OCI-LY3 (cell line): ENCODE measurements around the gene CPLANE2.
"Not testable (repeated sequence)": the region's sequence is repeated elsewhere in the genome, so short reads cannot be mapped to it uniquely, and the experiment has no call there.

Experiments used
- H2AFZ ChIP-seq: fragments of 200-600, 300-600 bp; shearing (Covaris generic); 2 replicates; pipeline ENCODE4 v1.6.0; 2014; ENCODE audit warnings: antibody characterized with exemption, low read depth, low read length
- H3K27ac ChIP-seq: fragments of 200-600, 300-600 bp; sonication (generic); 2 replicates; pipeline ENCODE4 v1.5.1; 2014; ENCODE audit warnings: mild to moderate bottlenecking, low read length, moderate library complexity, mixed read lengths
- H3K27me3 ChIP-seq: fragments of 200-600, 300-600 bp; sonication (generic); 2 replicates; pipeline ENCODE4 v1.6.1; 2014; ENCODE audit warnings: low read depth, low read length, mixed read lengths
- H3K36me3 ChIP-seq: fragments of 200-600, 300-600 bp; sonication (generic); replicated peaks from 2 replicates; pipeline ENCODE3; 2014; ENCODE audit warnings: low read depth, low read length, mixed read lengths
- H3K4me1 ChIP-seq: fragments of 300-600, 200-600 bp; sonication (generic); 2 replicates; pipeline ENCODE4 v1.6.1; 2014; ENCODE audit warnings: low read length, mixed read lengths
- H3K4me2 ChIP-seq: fragments of 200-600, 300-600 bp; sonication (generic); 2 replicates; pipeline ENCODE4 v1.6.1; 2014; ENCODE audit warnings: low read length, mixed read lengths
- H3K4me3 ChIP-seq: fragments of 300-600, 200-600 bp; sonication (generic); 2 replicates; pipeline ENCODE4 v1.5.1; 2014; ENCODE audit warnings: antibody characterized with exemption, mild to moderate bottlenecking, low read length, moderate library complexity
- H3K79me2 ChIP-seq: fragments of 300-600, 200-600 bp; shearing (Covaris generic); 2 replicates; pipeline ENCODE4 v1.6.1; 2014; ENCODE audit warnings: mild to moderate bottlenecking, low read length, mixed read lengths
- H3K9ac ChIP-seq: fragments of 300-600, 200-600 bp; shearing (Covaris generic); 2 replicates; pipeline ENCODE4 v1.6.0; 2014; ENCODE audit warnings: mild to moderate bottlenecking, low read length, moderate library complexity
- H3K9me3 ChIP-seq: fragments of 200-600, 300-600 bp; shearing (Covaris generic); 2 replicates; pipeline ENCODE4 v1.6.1; 2014; ENCODE audit warnings: low read length, mixed read lengths; ENCODE audit not compliant: insufficient read depth
- H4K20me1 ChIP-seq: fragments of 200-600, 300-600 bp; sonication (generic); 2 replicates; pipeline ENCODE4 v1.6.1; 2016; ENCODE audit warnings: low read length, mixed read lengths; ENCODE audit not compliant: insufficient read depth
- EZH2phosphoT487 ChIP-seq: fragments of 200-600 bp; shearing (Covaris generic); IDR thresholded peaks from 2 replicates; pipeline ENCODE4 v1.6.1; 2018; ENCODE audit warnings: antibody characterized with exemption, mixed run types, low read depth
- TF ChIP-seq, protein P1 (sequence below): fragments of 200-600, 300-600 bp; sonication (generic); IDR thresholded peaks from 2 replicates; pipeline ENCODE4 v1.5.1; 2014; ENCODE audit warnings: antibody characterized with exemption, low read length, low read depth

CPLANE2 gene

DNA sequence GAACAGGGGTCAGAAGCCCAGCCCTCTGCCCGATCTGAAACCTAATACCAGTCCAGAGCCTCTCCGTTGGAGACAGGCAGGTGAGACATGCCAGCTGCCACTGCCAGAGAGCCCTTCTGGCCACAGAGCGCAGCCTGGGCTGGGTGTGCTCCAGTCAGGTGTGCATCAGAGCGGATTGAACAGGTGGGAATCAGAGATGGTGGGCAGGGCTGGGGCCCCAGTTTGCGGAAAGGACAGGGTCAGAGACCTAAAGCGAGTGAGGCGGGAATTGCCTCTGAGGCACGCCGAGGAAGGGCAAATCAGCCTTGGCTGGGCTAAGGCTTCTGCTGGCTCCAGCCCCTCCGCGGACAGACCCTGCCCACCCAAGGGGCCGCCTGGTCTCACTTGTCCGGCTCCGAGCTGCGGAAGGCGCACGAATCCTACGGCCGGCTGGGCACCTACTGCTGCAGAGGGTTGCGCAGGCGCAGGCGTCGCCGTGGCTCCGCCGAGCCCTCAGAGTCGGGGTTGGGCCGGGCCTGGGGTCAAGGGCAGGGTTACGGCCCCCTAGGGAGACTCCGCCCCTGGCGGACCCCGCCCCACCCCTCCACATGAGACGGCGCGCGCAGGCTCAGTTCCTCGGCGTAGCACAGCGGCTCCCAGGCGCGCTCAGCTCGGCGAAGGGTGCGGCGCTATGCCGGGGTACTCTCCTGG lies 10.3 kb downstream of the CPLANE2 start:
- Histone ChIP-seq H3K79me2 (no peaks in the 10 kb centered on the region), H3K36me3 (no peaks in the 10 kb centered on the region), H3K9me3 (no peaks in the 10 kb centered on the region), H3K4me3 (no peak overlapping the region), H3K27me3 (no peaks in the 10 kb centered on the region), H3K27ac (no peak overlapping the region), H3K9ac (no peak overlapping the region), H2AFZ (no peak overlapping the region), H3K4me2 (no peak overlapping the region), H3K4me1 (no peaks in the 10 kb centered on the region), H4K20me1 (no peaks in the 10 kb centered on the region)
- TF ChIP-seq, protein P1, sequence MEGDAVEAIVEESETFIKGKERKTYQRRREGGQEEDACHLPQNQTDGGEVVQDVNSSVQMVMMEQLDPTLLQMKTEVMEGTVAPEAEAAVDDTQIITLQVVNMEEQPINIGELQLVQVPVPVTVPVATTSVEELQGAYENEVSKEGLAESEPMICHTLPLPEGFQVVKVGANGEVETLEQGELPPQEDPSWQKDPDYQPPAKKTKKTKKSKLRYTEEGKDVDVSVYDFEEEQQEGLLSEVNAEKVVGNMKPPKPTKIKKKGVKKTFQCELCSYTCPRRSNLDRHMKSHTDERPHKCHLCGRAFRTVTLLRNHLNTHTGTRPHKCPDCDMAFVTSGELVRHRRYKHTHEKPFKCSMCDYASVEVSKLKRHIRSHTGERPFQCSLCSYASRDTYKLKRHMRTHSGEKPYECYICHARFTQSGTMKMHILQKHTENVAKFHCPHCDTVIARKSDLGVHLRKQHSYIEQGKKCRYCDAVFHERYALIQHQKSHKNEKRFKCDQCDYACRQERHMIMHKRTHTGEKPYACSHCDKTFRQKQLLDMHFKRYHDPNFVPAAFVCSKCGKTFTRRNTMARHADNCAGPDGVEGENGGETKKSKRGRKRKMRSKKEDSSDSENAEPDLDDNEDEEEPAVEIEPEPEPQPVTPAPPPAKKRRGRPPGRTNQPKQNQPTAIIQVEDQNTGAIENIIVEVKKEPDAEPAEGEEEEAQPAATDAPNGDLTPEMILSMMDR, result no peak
- TF ChIP-seq EZH2phosphoT487, result no peak

DNA sequence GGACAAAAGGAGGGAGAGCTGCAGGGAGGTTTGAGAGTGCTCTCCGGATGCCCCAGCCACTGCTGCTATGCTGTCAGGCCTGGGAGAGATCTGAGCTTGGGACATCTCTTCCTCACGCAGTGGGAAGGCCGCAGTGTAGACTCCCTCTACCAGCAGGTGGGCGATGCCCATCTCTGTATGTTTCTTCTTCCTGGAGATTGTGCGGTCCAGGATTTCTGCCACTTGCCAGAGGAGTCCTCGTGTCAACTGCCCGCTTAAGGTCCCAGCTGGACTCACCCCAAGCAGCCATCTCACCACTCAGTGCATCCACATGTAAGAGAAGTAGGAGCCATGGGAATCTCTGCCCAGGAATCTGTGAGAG lies 10.9 kb downstream of the CPLANE2 start:
- no peak overlapping the region for H3K4me2 ChIP-seq
- no peak overlapping the region for H2AFZ ChIP-seq
- TF ChIP-seq EZH2phosphoT487, result no peak
- no peaks in the 10 kb centered on the region for H3K27me3 ChIP-seq
- H3K9ac ChIP-seq, result no peak overlapping the region
- H3K9me3 ChIP-seq, result no peaks in the 10 kb centered on the region
- H3K79me2 ChIP-seq, result no peaks in the 10 kb centered on the region
- no peak overlapping the region for H3K27ac ChIP-seq
- no peaks in the 10 kb centered on the region for H3K36me3 ChIP-seq
- H4K20me1 ChIP-seq, result no peaks in the 10 kb centered on the region
- no peak overlapping the region for H3K4me3 ChIP-seq
- no peaks in the 10 kb centered on the region for H3K4me1 ChIP-seq

DNA sequence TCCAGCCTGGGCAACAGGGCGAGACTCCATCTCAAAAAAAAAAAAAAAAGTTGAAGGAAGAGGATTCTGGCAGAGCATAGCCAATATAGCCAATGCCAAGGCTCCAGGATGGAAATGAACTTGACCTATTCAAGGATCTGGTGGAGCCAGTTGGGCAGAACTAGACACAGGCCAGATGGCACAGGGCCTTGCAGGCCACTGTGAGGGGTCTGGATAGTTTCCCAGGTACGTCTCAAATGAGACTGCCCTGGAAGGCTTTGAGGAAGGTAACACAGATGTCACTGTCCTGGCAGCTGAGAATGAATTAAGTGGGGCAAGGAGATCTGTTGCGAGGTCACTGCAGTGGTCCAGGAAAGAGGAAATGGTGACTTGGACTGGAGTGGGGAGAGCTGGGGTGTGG lies 12.5 kb downstream of the CPLANE2 start:
- H3K4me3 ChIP-seq, result no peak overlapping the region
- H3K79me2 ChIP-seq, result no peaks in the 10 kb centered on the region
- H3K4me2 ChIP-seq, result no peak overlapping the region
- no peaks in the 10 kb centered on the region for H4K20me1 ChIP-seq
- no peak overlapping the region for H2AFZ ChIP-seq
- no peaks in the 10 kb centered on the region for H3K9me3 ChIP-seq
- H3K27ac ChIP-seq, result no peak overlapping the region
- no peak overlapping the region for H3K9ac ChIP-seq
- no peaks in the 10 kb centered on the region for H3K4me1 ChIP-seq
- no peaks in the 10 kb centered on the region for H3K27me3 ChIP-seq
- TF ChIP-seq, protein P1, result no peak
- no peak for TF ChIP-seq EZH2phosphoT487
- H3K36me3 ChIP-seq, result no peaks in the 10 kb centered on the region

DNA sequence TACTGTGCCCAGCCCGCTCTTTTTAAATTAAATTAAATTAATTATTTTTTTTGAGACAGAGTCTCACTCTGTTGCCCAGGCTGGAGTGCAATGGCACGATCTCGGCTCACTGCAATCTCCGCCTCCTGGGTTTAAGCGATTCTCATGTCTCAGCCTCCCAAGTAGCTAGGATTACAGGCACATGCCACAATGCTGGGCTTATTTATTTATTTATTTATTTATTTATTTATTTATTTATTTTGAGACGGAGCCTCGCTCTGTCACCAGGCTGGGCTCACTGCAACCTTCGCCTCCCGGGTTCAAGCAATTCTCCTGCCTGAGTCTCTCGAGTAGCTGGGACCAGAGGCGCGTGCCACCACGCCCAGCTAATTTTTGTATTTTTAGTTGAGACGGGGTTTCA lies 14.3 kb downstream of the CPLANE2 start:
- not testable (repeated sequence) for H3K4me2 ChIP-seq, H3K4me3 ChIP-seq, H2AFZ ChIP-seq, H3K27me3 ChIP-seq, H3K79me2 ChIP-seq, H3K9ac ChIP-seq, H4K20me1 ChIP-seq, H3K9me3 ChIP-seq, H3K36me3 ChIP-seq, H3K27ac ChIP-seq, H3K4me1 ChIP-seq

DNA sequence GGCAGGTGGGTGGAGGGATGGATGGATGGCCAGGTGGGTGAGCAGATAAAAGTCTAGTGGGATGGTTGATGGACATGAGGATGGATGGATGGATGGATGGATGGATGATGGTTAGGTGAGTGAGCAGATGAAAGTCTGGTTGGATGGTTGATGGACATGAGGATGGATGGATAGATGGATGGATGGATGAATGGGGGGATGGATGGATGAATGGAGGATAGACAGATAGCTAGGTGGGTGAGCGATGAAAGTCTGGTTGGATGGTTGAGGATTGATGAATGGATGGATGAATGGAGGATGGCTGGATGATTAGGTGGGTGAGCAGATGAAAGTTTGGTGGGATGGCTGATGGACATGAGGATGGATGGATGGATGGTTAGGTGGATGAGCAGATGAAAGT lies 15.5 kb downstream of the CPLANE2 start:
- no peak overlapping the region for H3K4me2 ChIP-seq
- no peaks in the 10 kb centered on the region for H3K36me3 ChIP-seq
- no peak for TF ChIP-seq EZH2phosphoT487
- TF ChIP-seq, protein P1, result no peak
- no peak overlapping the region for H3K4me3 ChIP-seq
- H3K4me1 ChIP-seq, result no peaks in the 10 kb centered on the region
- no peak overlapping the region for H3K27ac ChIP-seq
- no peak overlapping the region for H3K9ac ChIP-seq
- H3K79me2 ChIP-seq, result no peaks in the 10 kb centered on the region
- no peaks in the 10 kb centered on the region for H3K9me3 ChIP-seq
- H2AFZ ChIP-seq, result no peak overlapping the region
- H4K20me1 ChIP-seq, result no peaks in the 10 kb centered on the region
- no peaks in the 10 kb centered on the region for H3K27me3 ChIP-seq
